GM18858 (cell line): Measurements from ENCODE around the gene STX16.

Experiments used
- ATAC-seq: cut with Tn5 transposase; IDR thresholded peaks from one replicate; pipeline ENCODE4 v1.9.1; 2021; ENCODE audit not compliant: unreplicated experiment

STX16 gene

GRCh38 chr20:58652606-58653294 is 1.7 kb downstream of the STX16 start:
- no peak for ATAC-seq

- ATAC-seq = no peak
Measured at GRCh38 chr20:58654337-58654736, 3.3 kb downstream of the STX16 start.

GRCh38 chr20:58655328-58656107 is 4.4 kb downstream of the STX16 start:
- no peak for ATAC-seq

GRCh38 chr20:58656831-58657230 is 5.7 kb downstream of the STX16 start:
- no peak for ATAC-seq

- ATAC-seq = no peak
Measured at GRCh38 chr20:58657262-58657661, 6.2 kb downstream of the STX16 start.

- no peak for ATAC-seq
Measured at GRCh38 chr20:58657986-58658385, 6.9 kb downstream of the STX16 start.

- no peak for ATAC-seq
Measured at GRCh38 chr20:58658760-58659159, 7.7 kb downstream of the STX16 start.

- ATAC-seq = no peak
Measured at GRCh38 chr20:58659841-58660240, 8.8 kb downstream of the STX16 start.

- no peak for ATAC-seq
Measured at GRCh38 chr20:58660855-58661597, 9.9 kb downstream of the STX16 start.

GRCh38 chr20:58661598-58662473 is 10.8 kb downstream of the STX16 start:
- no peak for ATAC-seq

GRCh38 chr20:58664331-58664730 is 13.2 kb downstream of the STX16 start:
- ATAC-seq = no peak

- ATAC-seq = no peak
Measured at GRCh38 chr20:58664883-58665282, 13.8 kb downstream of the STX16 start.

- no peak for ATAC-seq
Measured at GRCh38 chr20:58665606-58666005, 14.5 kb downstream of the STX16 start.

- ATAC-seq = no peak
Measured at GRCh38 chr20:58666702-58667101, 15.6 kb downstream of the STX16 start.

GRCh38 chr20:58667975-58668374 is 16.9 kb downstream of the STX16 start:
- no peak for ATAC-seq

- ATAC-seq = no peak
Measured at GRCh38 chr20:58668901-58669286, 17.8 kb downstream of the STX16 start.

GRCh38 chr20:58669287-58670006 is 18.4 kb downstream of the STX16 start:
- no peak for ATAC-seq

GRCh38 chr20:58670102-58670501 is 19.0 kb downstream of the STX16 start:
- ATAC-seq = no peak

- ATAC-seq = no peak
Measured at GRCh38 chr20:58670659-58671058, 19.6 kb downstream of the STX16 start.

GRCh38 chr20:58673119-58673518 is 22.0 kb downstream of the STX16 start:
- ATAC-seq = no peak
